GM23338 (cell line): ENCODE data around the gene KCNN3. TPM values are rescaled to one million over a fixed set of nuclear protein-coding genes. Genes with fewer than 3 reads are reported as not detected.

Source experiments
- ATAC-seq: fragments of 200-7000 bp; cut with Tn5 transposase; 3 replicates; pipeline ENCODE4 v1.9.1; 2020
- DNase-seq: peaks from one replicate; pipeline ENCODE4 v3.0.0-alpha.2; 2015; ENCODE audit warnings: low spot score
- H2AFZ ChIP-seq: fragments of 200-600 bp; sonication (generic); 2 replicates; pipeline ENCODE4 v1.8.0; 2016; ENCODE audit warnings: antibody characterized with exemption, mild to moderate bottlenecking, moderate library complexity
- H3F3A ChIP-seq: fragments of 200-600 bp; sonication (generic); replicated peaks from 2 replicates; pipeline ENCODE4 v1.8.0; 2017; ENCODE audit warnings: antibody characterized with exemption, mixed run types, low read depth
- H3K27ac ChIP-seq: fragments of 200-600 bp; sonication (generic); 2 replicates; pipeline ENCODE4 v1.6.1; 2016; ENCODE audit warnings: low read depth
- H3K27me3 ChIP-seq: fragments of 200-600 bp; sonication (generic); 2 replicates; pipeline ENCODE4 v1.8.0; 2016; ENCODE audit warnings: mild to moderate bottlenecking, mixed run types, moderate library complexity; ENCODE audit not compliant: insufficient read depth
- H3K36me3 ChIP-seq: fragments of 200-600 bp; sonication (generic); 2 replicates; pipeline ENCODE4 v1.8.0; 2016; ENCODE audit warnings: mild to moderate bottlenecking; ENCODE audit not compliant: insufficient read depth
- H3K4me1 ChIP-seq: fragments of 200-600 bp; sonication (generic); 2 replicates; pipeline ENCODE4 v1.8.0; 2016; ENCODE audit warnings: mild to moderate bottlenecking, moderate library complexity; ENCODE audit not compliant: insufficient read depth
- H3K4me2 ChIP-seq: fragments of 200-600 bp; sonication (generic); 2 replicates; pipeline ENCODE4 v1.7.1; 2017; ENCODE audit warnings: mixed run types
- H3K4me3 ChIP-seq: fragments of 200-600 bp; sonication (generic); 2 replicates; pipeline ENCODE4 v1.6.1; 2016; ENCODE audit warnings: mixed run types
- H3K79me2 ChIP-seq: fragments of 200-600 bp; sonication (generic); replicated peaks from 2 replicates; pipeline ENCODE4 v1.8.0; 2017; ENCODE audit warnings: mild to moderate bottlenecking; ENCODE audit not compliant: insufficient read depth
- H3K9me2 ChIP-seq: fragments of 200-600 bp; sonication (generic); 2 replicates; pipeline ENCODE4 v1.8.0; 2017; ENCODE audit not compliant: insufficient read depth
- H4K20me1 ChIP-seq: fragments of 200-600 bp; sonication (generic); replicated peaks from 2 replicates; pipeline ENCODE4 v1.8.0; 2017; ENCODE audit warnings: mild to moderate bottlenecking; ENCODE audit not compliant: insufficient read depth
- H3K27ac Mint-ChIP-seq: 2 replicates; pipeline ENCODE4 v1.8.0; 2020; ENCODE audit warnings: inconsistent platforms, mild to moderate bottlenecking, moderate library complexity, mixed read lengths
- H3K27me3 Mint-ChIP-seq: 3 replicates; pipeline ENCODE4 v1.8.0; 2022; ENCODE audit warnings: low read depth, mild to moderate bottlenecking, moderate library complexity, mixed read lengths, inconsistent platforms; ENCODE audit not compliant: insufficient read depth, poor library complexity
- H3K36me3 Mint-ChIP-seq: 3 replicates; pipeline ENCODE4 v1.8.0; 2021; ENCODE audit warnings: low read depth, mild to moderate bottlenecking, inconsistent platforms, moderate library complexity, mixed read lengths
- H3K4me1 Mint-ChIP-seq: 3 replicates; pipeline ENCODE4 v1.8.0; 2020; ENCODE audit warnings: mild to moderate bottlenecking, inconsistent platforms, mixed read lengths
- H3K4me3 Mint-ChIP-seq: 3 replicates; pipeline ENCODE4 v1.8.0; 2021; ENCODE audit warnings: moderate library complexity, mild to moderate bottlenecking, inconsistent platforms, mixed read lengths
- H3K9me3 Mint-ChIP-seq: 3 replicates; pipeline ENCODE4 v1.8.0; 2020; ENCODE audit warnings: moderate library complexity, mild to moderate bottlenecking, inconsistent platforms, mixed read lengths
- CREB1 ChIP-seq: fragments of 250-450 bp; sonication (Bioruptor Pico); IDR thresholded peaks from 2 replicates; pipeline ENCODE4 v1.5.0; 2020; ENCODE audit warnings: low read depth, mild to moderate bottlenecking, moderate library complexity
- EZH2 ChIP-seq: fragments of 200-600 bp; sonication (generic); IDR thresholded peaks from one replicate; pipeline ENCODE4 v1.8.0; 2017; ENCODE audit warnings: antibody characterized with exemption, mild to moderate bottlenecking, low read depth; ENCODE audit not compliant: unreplicated experiment
- EZH2phosphoT487 ChIP-seq: fragments of 200-600 bp; sonication (generic); IDR thresholded peaks from one replicate; pipeline ENCODE4 v1.8.1; 2018; ENCODE audit warnings: antibody characterized with exemption; ENCODE audit not compliant: unreplicated experiment
- NANOG ChIP-seq: IDR thresholded peaks from 2 replicates; pipeline ENCODE4 v1.6.1; 2016; ENCODE audit warnings: antibody characterized with exemption, borderline replicate concordance
- STAT1 ChIP-seq: IDR thresholded peaks from one replicate; pipeline ENCODE4 v1.6.1; 2016; ENCODE audit warnings: antibody characterized with exemption; ENCODE audit not compliant: unreplicated experiment
- polyA plus RNA-seq: library from polyadenylated mRNA; unstranded; fragments of >200 nt; fragmentation: Nextera tagmentation; extraction: Ambion mirVana; gene quantifications from 2 replicates; pipeline ENCODE4 v1.2.1, GENCODE V29; 2016
- total RNA-seq: library from RNA; depleted of rRNA; stranded (reverse); fragments of >200 nt; shearing (Covaris generic); gene quantifications from 2 replicates; pipeline ENCODE4 v1.2.3, GENCODE V29; 2014
- TF ChIP-seq, protein P1 (sequence below): IDR thresholded peaks from one replicate; pipeline ENCODE4 v1.6.1; 2018; ENCODE audit warnings: antibody characterized with exemption; ENCODE audit not compliant: unreplicated experiment
- TF ChIP-seq, protein P2 (sequence below): fragments of 250-450 bp; sonication (Bioruptor Pico); IDR thresholded peaks from 2 replicates; pipeline ENCODE4 v1.5.0; 2020; ENCODE audit warnings: mild to moderate bottlenecking, moderate library complexity
- TF ChIP-seq, protein P3 (sequence below): IDR thresholded peaks from 2 replicates; pipeline ENCODE4 v1.6.1; 2016; ENCODE audit warnings: antibody characterized with exemption
- TF ChIP-seq, protein P4 (sequence below), 2 experiments: fragments of 200-600 bp in 1 of 2; sonication (generic) in 1 of 2; conservative IDR thresholded peaks; 2 replicates each; pipeline versions ENCODE4 v1.5.1 to v1.6.1; 2016 to 2017; ENCODE audit warnings: antibody characterized with exemption in 2 of 2, low read depth in 2 of 2, mild to moderate bottlenecking in 2 of 2, moderate library complexity in 1 of 2

Gene KCNN3
- total and polyA plus RNA-seq, 2 experiments from 2014 or later: 1.9 to 3.0 TPM

DNA sequence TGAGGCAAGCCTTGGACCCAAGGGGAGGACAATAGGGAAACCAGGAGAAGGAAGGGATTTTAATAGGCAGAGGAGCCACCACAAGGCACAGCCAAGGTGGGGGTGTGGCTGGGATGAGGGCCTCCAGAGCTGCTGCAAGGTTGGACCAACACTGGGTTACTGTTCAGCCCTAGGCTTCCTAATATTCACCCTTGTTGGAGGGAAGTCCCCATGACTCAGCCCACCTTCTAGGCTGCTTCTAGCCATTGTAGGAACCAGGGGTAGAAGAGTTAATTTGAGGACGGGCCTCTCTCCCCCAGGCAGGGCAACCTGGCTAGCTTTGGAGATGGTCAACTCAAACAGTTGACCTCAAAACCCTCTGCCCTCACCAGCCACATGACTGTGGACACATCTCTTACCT, 59.5 kb downstream of the KCNN3 start:
- Histone ChIP-seq H3K4me2 (no peak overlapping the region), H3K27ac (no peak overlapping the region), H4K20me1 (no peaks in the 10 kb centered on the region), H2AFZ (no peak overlapping the region), H3K4me1 (peaks cover 10% of the 10 kb centered on the region), H3K9me2 (no peaks in the 10 kb centered on the region), H3K4me3 (no peak overlapping the region), H3F3A (no peaks in the 10 kb centered on the region), H3K36me3 (no peaks in the 10 kb centered on the region), H3K27me3 (no peaks in the 10 kb centered on the region), H3K79me2 (no peaks in the 10 kb centered on the region)
- Mint-ChIP-seq H3K27me3 (peaks cover 9% of the 10 kb centered on the region), H3K9me3 (no peaks in the 10 kb centered on the region; the same call in 2 of the 3 replicates), H3K36me3 (no peaks in the 10 kb centered on the region), H3K4me3 (no peak overlapping the region), H3K27ac (no peak overlapping the region), H3K4me1 (peaks cover 45% of the 10 kb centered on the region)
- no peak for TF ChIP-seq EZH2phosphoT487
- TF ChIP-seq, protein P1, sequence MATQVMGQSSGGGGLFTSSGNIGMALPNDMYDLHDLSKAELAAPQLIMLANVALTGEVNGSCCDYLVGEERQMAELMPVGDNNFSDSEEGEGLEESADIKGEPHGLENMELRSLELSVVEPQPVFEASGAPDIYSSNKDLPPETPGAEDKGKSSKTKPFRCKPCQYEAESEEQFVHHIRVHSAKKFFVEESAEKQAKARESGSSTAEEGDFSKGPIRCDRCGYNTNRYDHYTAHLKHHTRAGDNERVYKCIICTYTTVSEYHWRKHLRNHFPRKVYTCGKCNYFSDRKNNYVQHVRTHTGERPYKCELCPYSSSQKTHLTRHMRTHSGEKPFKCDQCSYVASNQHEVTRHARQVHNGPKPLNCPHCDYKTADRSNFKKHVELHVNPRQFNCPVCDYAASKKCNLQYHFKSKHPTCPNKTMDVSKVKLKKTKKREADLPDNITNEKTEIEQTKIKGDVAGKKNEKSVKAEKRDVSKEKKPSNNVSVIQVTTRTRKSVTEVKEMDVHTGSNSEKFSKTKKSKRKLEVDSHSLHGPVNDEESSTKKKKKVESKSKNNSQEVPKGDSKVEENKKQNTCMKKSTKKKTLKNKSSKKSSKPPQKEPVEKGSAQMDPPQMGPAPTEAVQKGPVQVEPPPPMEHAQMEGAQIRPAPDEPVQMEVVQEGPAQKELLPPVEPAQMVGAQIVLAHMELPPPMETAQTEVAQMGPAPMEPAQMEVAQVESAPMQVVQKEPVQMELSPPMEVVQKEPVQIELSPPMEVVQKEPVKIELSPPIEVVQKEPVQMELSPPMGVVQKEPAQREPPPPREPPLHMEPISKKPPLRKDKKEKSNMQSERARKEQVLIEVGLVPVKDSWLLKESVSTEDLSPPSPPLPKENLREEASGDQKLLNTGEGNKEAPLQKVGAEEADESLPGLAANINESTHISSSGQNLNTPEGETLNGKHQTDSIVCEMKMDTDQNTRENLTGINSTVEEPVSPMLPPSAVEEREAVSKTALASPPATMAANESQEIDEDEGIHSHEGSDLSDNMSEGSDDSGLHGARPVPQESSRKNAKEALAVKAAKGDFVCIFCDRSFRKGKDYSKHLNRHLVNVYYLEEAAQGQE: no peak
- no peak for TF ChIP-seq CREB1
- no peak for TF ChIP-seq NANOG
- TF ChIP-seq EZH2: no peak
- TF ChIP-seq, protein P2, sequence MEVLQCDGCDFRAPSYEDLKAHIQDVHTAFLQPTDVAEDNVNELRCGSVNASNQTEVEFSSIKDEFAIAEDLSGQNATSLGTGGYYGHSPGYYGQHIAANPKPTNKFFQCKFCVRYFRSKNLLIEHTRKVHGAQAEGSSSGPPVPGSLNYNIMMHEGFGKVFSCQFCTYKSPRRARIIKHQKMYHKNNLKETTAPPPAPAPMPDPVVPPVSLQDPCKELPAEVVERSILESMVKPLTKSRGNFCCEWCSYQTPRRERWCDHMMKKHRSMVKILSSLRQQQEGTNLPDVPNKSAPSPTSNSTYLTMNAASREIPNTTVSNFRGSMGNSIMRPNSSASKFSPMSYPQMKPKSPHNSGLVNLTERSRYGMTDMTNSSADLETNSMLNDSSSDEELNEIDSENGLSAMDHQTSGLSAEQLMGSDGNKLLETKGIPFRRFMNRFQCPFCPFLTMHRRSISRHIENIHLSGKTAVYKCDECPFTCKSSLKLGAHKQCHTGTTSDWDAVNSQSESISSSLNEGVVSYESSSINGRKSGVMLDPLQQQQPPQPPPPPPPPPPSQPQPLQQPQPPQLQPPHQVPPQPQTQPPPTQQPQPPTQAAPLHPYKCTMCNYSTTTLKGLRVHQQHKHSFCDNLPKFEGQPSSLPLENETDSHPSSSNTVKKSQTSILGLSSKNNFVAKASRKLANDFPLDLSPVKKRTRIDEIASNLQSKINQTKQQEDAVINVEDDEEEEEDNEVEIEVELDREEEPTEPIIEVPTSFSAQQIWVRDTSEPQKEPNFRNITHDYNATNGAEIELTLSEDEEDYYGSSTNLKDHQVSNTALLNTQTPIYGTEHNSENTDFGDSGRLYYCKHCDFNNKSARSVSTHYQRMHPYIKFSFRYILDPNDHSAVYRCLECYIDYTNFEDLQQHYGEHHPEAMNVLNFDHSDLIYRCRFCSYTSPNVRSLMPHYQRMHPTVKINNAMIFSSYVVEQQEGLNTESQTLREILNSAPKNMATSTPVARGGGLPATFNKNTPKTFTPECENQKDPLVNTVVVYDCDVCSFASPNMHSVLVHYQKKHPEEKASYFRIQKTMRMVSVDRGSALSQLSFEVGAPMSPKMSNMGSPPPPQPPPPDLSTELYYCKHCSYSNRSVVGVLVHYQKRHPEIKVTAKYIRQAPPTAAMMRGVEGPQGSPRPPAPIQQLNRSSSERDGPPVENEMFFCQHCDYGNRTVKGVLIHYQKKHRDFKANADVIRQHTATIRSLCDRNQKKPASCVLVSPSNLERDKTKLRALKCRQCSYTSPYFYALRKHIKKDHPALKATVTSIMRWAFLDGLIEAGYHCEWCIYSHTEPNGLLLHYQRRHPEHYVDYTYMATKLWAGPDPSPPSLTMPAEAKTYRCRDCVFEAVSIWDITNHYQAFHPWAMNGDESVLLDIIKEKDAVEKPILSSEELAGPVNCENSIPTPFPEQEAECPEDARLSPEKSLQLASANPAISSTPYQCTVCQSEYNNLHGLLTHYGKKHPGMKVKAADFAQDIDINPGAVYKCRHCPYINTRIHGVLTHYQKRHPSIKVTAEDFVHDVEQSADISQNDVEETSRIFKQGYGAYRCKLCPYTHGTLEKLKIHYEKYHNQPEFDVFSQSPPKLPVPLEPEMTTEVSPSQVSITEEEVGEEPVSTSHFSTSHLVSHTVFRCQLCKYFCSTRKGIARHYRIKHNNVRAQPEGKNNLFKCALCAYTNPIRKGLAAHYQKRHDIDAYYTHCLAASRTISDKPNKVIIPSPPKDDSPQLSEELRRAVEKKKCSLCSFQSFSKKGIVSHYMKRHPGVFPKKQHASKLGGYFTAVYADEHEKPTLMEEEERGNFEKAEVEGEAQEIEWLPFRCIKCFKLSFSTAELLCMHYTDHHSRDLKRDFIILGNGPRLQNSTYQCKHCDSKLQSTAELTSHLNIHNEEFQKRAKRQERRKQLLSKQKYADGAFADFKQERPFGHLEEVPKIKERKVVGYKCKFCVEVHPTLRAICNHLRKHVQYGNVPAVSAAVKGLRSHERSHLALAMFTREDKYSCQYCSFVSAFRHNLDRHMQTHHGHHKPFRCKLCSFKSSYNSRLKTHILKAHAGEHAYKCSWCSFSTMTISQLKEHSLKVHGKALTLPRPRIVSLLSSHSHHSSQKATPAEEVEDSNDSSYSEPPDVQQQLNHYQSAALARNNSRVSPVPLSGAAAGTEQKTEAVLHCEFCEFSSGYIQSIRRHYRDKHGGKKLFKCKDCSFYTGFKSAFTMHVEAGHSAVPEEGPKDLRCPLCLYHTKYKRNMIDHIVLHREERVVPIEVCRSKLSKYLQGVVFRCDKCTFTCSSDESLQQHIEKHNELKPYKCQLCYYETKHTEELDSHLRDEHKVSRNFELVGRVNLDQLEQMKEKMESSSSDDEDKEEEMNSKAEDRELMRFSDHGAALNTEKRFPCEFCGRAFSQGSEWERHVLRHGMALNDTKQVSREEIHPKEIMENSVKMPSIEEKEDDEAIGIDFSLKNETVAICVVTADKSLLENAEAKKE (CRISPR knock-in tag): no peak
- TF ChIP-seq, protein P3, sequence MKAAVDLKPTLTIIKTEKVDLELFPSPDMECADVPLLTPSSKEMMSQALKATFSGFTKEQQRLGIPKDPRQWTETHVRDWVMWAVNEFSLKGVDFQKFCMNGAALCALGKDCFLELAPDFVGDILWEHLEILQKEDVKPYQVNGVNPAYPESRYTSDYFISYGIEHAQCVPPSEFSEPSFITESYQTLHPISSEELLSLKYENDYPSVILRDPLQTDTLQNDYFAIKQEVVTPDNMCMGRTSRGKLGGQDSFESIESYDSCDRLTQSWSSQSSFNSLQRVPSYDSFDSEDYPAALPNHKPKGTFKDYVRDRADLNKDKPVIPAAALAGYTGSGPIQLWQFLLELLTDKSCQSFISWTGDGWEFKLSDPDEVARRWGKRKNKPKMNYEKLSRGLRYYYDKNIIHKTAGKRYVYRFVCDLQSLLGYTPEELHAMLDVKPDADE: no peak
- TF ChIP-seq, protein P4, sequence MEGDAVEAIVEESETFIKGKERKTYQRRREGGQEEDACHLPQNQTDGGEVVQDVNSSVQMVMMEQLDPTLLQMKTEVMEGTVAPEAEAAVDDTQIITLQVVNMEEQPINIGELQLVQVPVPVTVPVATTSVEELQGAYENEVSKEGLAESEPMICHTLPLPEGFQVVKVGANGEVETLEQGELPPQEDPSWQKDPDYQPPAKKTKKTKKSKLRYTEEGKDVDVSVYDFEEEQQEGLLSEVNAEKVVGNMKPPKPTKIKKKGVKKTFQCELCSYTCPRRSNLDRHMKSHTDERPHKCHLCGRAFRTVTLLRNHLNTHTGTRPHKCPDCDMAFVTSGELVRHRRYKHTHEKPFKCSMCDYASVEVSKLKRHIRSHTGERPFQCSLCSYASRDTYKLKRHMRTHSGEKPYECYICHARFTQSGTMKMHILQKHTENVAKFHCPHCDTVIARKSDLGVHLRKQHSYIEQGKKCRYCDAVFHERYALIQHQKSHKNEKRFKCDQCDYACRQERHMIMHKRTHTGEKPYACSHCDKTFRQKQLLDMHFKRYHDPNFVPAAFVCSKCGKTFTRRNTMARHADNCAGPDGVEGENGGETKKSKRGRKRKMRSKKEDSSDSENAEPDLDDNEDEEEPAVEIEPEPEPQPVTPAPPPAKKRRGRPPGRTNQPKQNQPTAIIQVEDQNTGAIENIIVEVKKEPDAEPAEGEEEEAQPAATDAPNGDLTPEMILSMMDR (conservative IDR thresholded peaks at IDR 0.05; ENCODE audit: low read depth in 2 of 2): no peak
- TF ChIP-seq STAT1: no peak
- no peak for DNase-seq
- ATAC-seq: no peak
